NCI-H774 (cell line): Measurements from ENCODE around the gene NLRP5.
"Not testable (repeated sequence)": the region's sequence is repeated elsewhere in the genome, so short reads cannot be mapped to it uniquely, and the experiment has no call there.

Experiments used
- DNase-seq: peaks from one replicate; lab custom pipeline; 2025; lab: John Stamatoyannopoulos, UW

NLRP5 gene

GRCh38 chr19:55986487-55986886 lies at the start of gene NLRP5:
Gene NLRP5, plus strand, starts transcription at chr19:55986775.
- DNase-seq: peak; percentile 30

GRCh38 chr19:55939206-55939605 lies 47.4 kb upstream of the NLRP5 start:
- DNase-seq: no peak

GRCh38 chr19:55940306-55940705 lies 46.3 kb upstream of the NLRP5 start:
- no peak for DNase-seq

- DNase-seq: no peak
These were observed 39.0 kb upstream of the NLRP5 start, which contains the start of gene NLRP8 for GRCh38 chr19:55947532-55947931. Gene NLRP8, plus strand, starts transcription at chr19:55947832.

- not testable (repeated sequence) for DNase-seq
These were observed 36.0 kb upstream of the NLRP5 start for GRCh38 chr19:55950566-55950965.

GRCh38 chr19:55956431-55956830 lies 30.1 kb upstream of the NLRP5 start:
- no peak for DNase-seq

- DNase-seq: no peak
These were observed 28.2 kb upstream of the NLRP5 start for GRCh38 chr19:55958356-55958755.

- no peak for DNase-seq
These were observed 26.4 kb upstream of the NLRP5 start for GRCh38 chr19:55959996-55960675.

GRCh38 chr19:55962186-55962585 lies 24.4 kb upstream of the NLRP5 start:
- no peak for DNase-seq

- DNase-seq: no peak
These were observed 12.6 kb upstream of the NLRP5 start for GRCh38 chr19:55973982-55974381.

GRCh38 chr19:55980415-55980814 lies 6.2 kb upstream of the NLRP5 start:
- no peak for DNase-seq

- no peak for DNase-seq
These were observed 1.3 kb upstream of the NLRP5 start for GRCh38 chr19:55985254-55985653.

GRCh38 chr19:55990831-55991230 lies 4.3 kb downstream of the NLRP5 start:
- no peak for DNase-seq

- no peak for DNase-seq
These were observed 6.9 kb downstream of the NLRP5 start for GRCh38 chr19:55993492-55993891.

GRCh38 chr19:56014765-56015164 lies 28.2 kb downstream of the NLRP5 start:
- DNase-seq: no peak

GRCh38 chr19:56015756-56016155 lies 29.2 kb downstream of the NLRP5 start:
- DNase-seq: no peak

GRCh38 chr19:56019325-56019724 lies 32.8 kb downstream of the NLRP5 start:
- not testable (repeated sequence) for DNase-seq

- DNase-seq: not testable (repeated sequence)
These were observed 33.9 kb downstream of the NLRP5 start for GRCh38 chr19:56020355-56020975.

GRCh38 chr19:56026769-56027168 lies 40.2 kb downstream of the NLRP5 start:
- no peak for DNase-seq

- no peak for DNase-seq
These were observed 67.0 kb downstream of the NLRP5 start for GRCh38 chr19:56053596-56053995.

GRCh38 chr19:56066152-56067023 lies 79.8 kb downstream of the NLRP5 start:
- DNase-seq: peak; percentile 53

GRCh38 chr19:56069642-56070041 lies 83.1 kb downstream of the NLRP5 start:
- DNase-seq: no peak

GRCh38 chr19:56071151-56071550 lies 84.6 kb downstream of the NLRP5 start:
- no peak for DNase-seq
